Measurements from ENCODE around the gene PADI6.

DNA sequence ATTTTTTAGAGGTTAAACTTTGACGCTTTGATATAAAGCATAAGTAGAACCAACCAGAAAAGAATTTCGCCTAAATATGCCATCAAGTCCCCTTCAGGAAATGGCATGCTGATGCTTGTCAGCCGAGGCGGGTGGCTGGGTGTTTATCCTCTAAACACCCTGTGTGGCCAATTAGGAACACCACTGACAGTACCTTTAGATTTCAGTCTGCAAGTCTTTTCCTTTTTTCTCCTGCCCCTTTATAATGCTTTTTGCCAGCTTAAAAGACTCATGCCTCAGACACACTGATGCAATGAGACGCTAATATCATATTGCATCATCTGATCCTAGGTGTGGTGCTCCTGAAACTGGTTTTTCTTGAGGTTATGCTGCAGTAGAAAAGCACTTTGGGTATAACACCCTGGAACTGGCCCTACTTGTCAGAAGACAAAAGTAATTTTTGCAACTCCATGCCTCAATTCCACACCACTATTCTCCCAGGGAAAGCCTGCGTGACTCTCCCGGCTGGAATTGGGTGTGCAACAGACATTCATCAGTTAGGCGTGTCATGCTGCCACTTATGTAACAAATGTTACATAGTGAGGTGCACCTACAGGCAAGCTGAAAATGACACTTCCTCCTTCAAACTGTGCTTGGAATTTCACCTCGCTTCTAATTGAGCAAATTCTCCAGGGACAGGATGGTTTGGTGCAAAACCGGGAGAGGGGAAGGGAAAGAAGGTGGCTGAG lies 69.4 kb downstream of the PADI6 start:
- TF ChIP-seq, protein P1, sequence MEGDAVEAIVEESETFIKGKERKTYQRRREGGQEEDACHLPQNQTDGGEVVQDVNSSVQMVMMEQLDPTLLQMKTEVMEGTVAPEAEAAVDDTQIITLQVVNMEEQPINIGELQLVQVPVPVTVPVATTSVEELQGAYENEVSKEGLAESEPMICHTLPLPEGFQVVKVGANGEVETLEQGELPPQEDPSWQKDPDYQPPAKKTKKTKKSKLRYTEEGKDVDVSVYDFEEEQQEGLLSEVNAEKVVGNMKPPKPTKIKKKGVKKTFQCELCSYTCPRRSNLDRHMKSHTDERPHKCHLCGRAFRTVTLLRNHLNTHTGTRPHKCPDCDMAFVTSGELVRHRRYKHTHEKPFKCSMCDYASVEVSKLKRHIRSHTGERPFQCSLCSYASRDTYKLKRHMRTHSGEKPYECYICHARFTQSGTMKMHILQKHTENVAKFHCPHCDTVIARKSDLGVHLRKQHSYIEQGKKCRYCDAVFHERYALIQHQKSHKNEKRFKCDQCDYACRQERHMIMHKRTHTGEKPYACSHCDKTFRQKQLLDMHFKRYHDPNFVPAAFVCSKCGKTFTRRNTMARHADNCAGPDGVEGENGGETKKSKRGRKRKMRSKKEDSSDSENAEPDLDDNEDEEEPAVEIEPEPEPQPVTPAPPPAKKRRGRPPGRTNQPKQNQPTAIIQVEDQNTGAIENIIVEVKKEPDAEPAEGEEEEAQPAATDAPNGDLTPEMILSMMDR (IDR thresholded peaks at IDR 0.05) = no peak
- no peak for TF ChIP-seq EZH2 (IDR thresholded peaks at IDR 0.05; ENCODE audit: borderline replicate concordance, insufficient read depth, low read depth, low read length, poor library complexity, severe bottlenecking)

Data from B cell (primary cell).